GM12891 (cell line): ENCODE measurements around the gene PRKCA.

Experiments
- PAX5 ChIP-seq: IDR thresholded peaks from 2 replicates; pipeline ENCODE4 v1.6.1; 2011; ENCODE audit warnings: low read length, moderate library complexity, mild to moderate bottlenecking; ENCODE audit not compliant: insufficient read depth, severe bottlenecking
- POLR2A ChIP-seq: IDR thresholded peaks from 2 replicates; pipeline ENCODE4 v1.6.1; 2011; ENCODE audit warnings: low read depth, low read length, control low read depth
- POLR2AphosphoS5 ChIP-seq: IDR thresholded peaks from 2 replicates; pipeline ENCODE4 v1.6.1; 2011; ENCODE audit warnings: low read depth, low read length, control low read depth
- SPI1 ChIP-seq: IDR thresholded peaks from 2 replicates; pipeline ENCODE4 v1.6.1; 2011; ENCODE audit warnings: low read depth, low read length, control low read depth
- TAF1 ChIP-seq: IDR thresholded peaks from 2 replicates; pipeline ENCODE4 v1.6.1; 2011; ENCODE audit warnings: low read depth, low read length, control low read depth

DNA sequence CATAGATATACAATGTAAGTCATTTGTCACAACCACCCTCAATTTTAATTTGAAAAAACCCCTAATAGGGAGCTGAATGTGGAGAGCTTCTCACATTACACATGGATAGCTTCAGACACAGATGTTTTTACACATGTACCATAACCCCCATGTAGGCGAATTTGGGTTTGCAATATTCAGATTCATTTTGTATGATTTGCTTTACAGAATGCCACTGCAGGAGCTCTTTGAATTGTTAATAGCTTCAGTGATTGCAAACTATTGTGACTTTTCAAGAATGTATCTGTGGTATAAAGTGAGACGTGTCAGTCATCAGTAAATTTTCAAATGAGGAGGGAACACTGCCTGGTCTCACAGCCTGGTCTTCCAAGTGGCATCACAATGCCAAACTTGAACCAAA lies 419.9 kb downstream of the PRKCA start:
- no peak for TF ChIP-seq POLR2AphosphoS5
- TF ChIP-seq POLR2A = no peak
- TF ChIP-seq TAF1 = no peak
- no peak for TF ChIP-seq SPI1
- TF ChIP-seq PAX5 = no peak
